HG02678 (cell line): ENCODE results near the gene ERGIC1.
A peak's percentile ranks its signal among the peaks of the same experiment; 100 is the strongest.

Experiments used
- ATAC-seq: cut with Tn5 transposase; IDR thresholded peaks from one replicate; pipeline ENCODE4 v1.9.1; 2021; ENCODE audit warnings: mild to moderate bottlenecking, moderate library complexity; ENCODE audit not compliant: unreplicated experiment

ERGIC1 gene

DNA sequence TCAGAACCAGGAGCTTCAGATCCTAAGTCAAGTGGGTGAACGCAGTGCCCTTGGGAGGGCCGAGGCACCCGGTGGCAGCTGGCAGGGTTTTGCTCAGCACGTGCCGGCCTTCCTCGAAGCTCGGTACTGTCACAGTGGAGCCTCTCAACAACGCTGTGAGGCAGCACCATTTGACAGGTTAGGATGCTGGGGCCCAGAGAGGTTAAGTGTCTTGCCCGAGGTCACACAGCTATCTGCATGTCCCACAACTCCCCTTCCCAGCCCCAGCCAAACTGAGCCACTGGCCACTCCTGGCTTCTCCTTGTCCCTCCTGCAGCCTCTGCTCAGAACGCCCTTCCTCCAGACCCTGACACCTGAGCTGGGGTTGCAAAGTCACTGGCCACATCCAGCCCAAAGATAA, 81.5 kb downstream of the ERGIC1 start:
- no peak for ATAC-seq

DNA sequence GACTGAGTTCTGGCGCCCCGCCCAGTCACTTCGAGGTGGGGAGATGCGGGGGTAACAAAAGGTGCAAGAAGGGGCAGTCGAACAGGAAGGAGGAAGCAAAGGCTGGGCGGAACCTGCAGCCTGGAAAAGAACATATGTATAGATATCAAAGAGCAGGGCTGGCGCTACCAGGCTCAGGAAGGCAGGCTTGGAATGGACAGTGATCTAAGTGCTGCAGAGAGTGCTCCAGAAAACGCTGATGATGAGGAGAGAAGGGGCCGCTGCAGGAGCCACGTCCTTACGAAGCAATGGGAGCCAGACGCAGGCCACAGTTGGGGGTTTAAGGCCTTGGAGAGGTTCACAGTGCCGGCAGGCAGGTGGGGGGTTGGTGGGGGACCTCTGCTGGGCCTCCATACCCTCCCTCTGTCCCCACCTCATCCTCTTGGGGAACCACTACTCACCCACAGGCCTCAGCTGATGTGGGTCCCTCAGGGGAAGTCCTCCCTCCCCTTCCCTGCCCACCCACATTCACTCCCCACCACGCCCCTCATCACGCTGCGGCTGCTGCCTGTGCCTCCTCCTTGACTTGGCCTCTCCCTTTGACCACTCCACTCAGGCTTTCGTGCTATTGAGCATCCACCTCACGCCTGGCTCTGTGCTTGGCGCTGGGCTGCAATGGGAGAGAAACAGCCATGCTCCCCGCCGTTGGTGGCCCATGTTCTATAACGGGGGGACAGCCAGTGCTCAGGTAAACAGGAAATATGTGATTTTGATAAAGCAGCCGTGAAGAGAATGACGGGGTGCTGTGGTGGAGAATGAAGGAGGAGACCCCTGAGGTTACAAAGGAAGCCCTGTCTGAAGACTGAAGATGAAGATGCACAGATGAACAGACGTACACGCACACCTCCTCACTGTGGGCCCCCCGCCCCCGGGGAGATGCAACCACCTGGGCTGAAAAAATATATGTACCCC, 84.6 kb downstream of the ERGIC1 start:
- ATAC-seq, result no peak

DNA sequence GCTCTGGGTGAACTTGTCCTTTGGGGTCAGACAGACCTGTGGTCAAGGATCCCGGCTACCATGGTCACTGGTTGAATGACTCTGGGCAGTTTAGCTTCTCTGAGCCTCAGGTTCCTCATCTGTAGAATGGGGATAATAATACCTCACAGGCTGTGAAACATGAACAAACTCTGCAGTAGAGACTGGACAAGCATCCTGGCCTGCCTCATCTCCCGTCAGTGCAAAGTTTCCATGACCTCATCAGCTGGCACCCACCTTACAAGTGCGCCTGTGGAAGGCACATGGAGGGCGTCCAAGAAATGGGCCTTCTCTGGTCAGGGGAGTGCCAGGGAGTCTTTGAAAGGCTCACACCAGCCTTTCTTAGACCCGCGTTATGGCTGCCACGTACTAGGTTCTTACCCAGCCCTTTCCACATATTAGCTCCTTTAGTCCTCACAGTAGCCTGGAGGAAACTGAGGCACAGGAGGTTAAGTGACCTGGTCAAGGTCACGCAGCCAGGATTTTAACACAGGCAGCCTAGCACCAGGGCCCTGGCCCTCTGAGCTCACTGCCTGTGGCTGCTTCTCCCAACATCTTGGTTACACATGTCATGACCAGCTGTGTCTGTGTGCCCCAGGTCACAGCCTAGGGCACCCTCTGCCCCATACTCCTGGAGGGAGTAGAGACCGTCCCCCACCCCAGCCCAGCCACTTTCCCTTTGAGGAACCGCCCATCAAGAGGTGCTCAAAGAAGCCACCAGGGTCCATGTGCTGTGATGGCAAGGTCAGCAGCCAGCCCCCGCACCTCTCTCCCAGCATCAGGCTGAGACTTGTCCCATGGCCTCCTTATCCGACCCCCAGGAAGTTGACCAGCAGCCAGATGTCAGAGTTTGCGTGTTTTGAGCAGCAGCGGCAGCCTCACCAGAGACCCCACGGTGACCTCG, 85.7 kb downstream of the ERGIC1 start:
- no peak for ATAC-seq

DNA sequence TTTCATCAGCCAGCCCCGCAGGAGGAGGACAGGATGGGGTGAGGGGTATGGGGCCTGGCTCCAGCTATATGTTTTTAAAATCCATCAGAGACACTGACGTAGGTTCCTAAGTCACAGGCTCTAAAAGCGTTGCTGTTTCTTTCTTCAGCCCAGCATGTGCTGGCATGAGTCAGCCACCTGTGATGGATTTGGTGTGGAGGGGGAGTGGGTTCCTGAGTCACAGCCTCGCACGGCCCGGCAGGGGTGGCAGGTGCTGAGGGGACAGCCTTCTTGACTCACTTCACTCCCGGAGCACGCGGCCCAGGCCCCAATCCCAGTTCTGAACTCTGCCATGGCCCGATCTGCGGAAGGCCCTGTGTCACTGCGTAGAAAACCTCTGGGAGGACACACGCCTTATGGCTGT, 86.4 kb downstream of the ERGIC1 start:
- ATAC-seq, result no peak

DNA sequence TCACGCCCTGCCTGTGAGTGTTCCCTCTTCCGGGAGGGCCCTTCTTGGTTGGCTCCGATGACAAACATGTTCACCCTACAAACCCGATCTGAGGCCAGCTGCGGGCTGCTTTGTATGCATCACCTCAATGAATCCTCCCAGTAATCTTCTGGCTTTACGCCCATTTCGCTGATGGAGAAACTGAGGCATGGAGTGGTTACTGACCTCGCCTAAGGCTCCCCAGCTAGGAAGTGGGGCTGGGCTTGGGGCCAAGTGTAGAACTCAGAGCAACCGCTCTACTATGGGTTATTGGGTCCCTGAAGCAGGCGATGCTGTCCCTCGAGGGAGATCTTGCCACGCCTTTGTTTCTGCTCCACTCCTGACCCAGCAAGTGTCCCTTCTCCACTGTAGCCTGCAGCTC, 86.9 kb downstream of the ERGIC1 start:
- ATAC-seq, result no peak

DNA sequence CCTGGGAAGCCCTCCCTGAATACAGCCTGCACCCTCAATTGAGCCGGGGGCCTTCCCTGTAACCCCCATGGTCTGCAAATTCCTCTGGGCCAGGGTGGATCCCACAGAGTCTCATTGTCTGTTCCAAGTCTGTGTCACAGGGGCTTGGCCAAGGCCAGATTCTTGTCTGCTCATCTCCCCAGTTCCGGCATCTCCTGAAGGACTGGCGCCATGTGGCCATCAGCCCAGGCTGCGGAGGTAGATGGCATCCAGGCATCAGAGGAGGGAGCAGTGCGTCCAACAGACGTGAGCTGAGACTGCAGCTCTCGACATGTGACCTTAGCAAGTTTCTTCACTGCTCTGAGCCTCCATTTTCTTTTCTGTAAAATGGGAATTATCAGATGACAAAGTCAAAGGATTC, 87.9 kb downstream of the ERGIC1 start:
- ATAC-seq, result no peak

DNA sequence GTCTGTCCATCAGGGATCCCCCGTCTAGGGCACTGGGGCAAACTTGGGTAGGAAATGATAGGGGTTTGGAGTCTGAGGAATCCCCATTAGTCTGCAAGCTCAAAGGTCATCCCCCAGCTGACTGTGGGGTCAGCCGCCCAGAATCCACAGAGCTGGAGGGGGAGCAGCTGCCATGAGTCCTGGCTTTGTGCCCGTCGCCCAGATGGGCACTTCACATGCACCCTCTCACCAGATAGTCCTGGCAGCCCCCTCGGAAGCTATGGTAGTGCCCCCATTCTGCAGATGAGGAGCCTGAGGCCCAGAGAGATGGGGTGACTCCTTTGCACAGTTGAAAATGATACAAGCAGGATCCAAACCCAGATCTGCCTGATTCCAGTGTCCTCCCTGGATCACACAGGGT, 89.5 kb downstream of the ERGIC1 start:
- ATAC-seq, result no peak

DNA sequence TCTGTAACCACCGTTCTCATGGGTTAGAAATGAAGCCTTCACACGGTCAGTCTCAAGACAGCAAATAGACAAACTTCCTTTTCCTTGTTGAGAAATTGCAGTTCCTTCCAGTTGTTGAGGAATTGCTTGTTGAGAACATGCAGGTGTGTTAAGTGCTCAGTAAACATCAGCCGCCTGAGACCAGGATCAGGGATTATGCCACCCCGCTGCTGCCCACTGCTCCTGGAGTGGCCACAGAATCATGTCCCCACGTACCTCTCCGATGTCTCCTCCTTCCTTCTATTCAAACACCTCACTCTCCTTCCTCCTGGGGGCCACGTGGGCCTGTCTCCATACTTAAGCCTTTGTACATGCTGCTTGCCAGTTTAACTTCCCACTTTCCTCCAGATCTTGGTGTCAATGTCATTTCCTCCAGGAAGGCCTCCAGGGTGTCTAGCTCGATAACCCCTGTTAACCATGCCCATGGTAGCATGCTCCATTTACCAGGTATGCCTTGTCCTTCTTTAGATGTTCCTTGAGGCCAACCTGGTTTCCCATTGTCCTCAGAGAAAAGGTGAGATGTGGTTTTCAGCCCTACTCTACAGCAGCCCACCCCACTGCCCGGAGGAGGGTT, 91.4 kb downstream of the ERGIC1 start:
- ATAC-seq, result no peak

DNA sequence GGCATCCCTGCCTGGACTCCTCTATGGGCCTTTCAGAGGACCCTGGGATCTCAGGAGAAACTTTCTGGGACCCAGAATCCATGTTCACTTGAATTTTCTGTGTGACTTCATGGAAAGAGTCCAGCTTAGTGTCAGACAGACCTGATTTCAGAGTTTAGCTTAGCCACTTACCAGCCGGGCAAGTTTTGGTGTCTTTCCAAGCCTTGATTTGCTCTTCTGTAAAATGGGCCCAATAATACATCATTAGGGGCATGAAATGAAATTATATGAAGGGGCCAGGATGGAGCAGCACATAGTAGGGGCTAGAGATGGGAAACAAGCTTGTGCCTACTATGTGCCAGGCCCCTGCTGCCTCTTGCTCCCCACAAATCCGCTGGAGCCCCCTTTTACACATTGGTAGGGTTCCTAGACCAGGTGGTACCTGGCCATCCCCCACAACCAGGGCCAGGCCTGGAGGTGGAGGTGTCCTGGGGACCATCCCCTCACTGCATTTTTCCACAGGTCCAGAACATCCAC, 92.0 kb downstream of the ERGIC1 start:
- ATAC-seq, result no peak

DNA sequence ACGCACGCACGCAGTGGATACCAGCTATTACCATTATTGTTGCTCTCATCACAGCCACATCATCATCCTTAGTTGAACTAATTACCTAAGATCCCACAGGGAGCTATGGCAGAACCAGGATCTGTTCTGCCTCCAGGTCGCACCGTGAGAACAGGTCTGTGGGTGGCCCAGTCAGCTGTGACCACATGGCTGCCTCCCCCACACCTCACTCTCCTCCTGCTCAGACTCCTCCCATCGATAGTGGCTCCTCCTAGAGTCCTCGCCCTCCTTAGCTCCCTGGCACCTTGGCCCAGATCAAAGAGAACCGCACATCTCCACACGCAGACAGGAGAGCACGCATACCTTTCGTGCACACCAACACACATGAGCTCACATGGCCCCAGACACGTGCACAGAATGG, 92.7 kb downstream of the ERGIC1 start:
- no peak for ATAC-seq

DNA sequence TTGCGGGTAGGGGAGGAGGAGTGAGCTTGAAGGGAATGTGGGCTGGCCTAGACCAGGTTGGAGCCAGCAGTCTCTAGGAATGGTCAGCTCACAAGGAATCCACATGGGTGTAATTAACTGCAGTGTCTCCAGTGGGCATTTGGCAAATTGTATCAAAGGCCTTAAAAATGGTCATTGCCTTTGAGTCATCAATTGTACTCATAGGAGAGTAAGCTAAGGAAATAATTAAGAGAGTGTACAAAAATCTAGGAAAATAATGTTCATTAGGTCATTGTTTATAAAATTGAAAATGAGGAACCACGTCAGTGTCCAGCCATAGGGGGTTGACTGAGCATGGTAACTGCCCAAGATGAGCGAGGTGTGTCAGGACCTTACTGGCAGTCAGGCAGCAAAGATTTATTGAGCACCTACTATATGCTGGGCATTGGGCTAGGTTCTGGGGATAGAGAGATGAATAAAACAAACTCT, 95.4 kb downstream of the ERGIC1 start:
- no peak for ATAC-seq

DNA sequence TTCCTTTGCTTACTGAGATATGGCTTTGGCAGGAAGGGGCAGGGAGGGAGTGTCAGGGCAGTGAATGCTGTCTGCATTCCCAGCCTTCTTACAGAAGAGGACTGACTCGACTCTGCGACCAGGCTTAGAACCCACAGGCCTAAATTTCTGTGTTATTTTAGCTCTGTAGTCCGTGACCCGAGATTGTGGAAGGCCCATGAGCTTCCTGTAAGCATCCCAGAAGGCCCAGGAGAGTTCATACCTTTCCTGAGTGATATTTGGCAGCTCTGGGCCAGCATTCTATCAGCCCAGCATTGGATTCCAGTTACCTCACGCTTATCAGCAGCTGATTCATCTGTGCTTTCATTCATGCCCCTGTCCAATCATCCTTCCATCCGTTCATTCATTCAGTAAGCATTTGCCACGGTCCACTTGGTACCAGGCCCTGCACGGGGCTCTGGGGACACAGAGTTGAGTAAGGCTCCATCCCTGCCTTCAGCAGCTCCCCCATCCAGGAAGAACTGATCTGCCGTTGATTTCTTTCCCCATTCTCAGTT, 97.0 kb downstream of the ERGIC1 start:
- no peak for ATAC-seq

DNA sequence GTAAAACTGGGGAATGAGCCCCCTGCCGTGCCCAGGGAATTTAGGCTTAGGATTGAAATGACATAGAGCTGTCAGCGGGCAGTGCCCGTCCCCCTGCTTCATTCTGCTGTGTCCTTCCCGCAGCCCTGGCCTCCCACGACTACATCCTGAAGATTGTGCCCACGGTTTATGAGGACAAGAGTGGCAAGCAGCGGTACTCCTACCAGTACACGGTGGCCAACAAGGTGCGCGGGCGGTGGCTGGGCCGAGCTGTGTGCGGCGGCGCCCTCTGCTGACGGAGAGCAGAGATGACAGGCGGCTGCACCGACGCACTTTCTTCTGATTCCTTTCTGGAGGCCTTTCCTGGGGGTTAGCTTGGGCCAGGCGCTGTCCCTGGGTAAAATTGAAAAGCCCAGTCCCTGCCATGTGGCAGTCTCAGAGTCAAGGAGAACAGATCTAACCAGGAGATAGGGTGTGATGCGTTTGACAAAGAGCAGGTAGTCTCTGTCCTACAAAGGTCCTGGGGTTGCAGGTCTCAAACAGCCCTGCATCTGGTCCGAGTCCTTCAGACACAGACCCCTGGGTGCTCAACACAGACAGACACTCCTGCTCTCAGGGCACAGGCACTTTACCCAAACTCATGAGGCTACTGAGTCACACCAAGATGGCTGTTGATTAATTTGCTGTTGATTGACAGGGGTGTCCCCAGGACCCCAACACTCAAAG, 98.4 kb downstream of the ERGIC1 start:
- ATAC-seq, result peak; percentile 74

DNA sequence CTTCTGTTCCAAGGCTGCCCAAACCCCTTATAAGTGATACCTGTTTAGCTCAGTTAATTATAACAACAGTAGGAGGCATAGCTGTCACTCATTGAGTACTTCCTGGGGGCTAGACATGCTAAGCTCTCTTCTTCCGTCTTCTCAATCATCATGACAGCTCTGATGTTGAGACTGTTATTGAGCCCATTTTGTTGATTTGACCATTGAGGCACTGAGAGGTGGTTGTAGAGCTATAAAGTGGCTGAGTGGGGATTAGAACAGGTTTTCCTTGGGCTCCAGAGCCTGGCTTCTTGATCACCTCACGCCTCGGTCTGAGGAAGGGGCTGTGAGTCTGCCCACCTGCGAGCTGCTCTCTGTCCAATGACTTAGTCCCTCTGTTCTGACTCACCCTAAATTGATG, 99.2 kb downstream of the ERGIC1 start:
- ATAC-seq, result no peak

DNA sequence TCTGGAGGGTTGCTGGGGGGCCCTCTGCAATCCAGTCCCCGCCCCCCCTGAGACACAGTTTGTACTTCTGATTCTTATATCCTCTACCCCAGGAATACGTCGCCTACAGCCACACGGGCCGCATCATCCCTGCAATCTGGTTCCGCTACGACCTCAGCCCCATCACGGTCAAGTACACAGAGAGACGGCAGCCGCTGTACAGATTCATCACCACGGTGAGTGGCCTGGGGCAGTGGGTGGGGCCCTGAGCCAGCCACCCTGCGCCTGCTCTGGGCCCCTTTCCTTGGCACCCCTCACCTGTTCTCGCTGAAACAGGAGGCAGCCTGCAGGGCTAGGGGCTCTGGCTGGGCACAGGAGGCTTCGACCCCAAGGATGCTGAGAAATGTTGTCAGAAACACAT, 101.0 kb downstream of the ERGIC1 start:
- ATAC-seq, result no peak

DNA sequence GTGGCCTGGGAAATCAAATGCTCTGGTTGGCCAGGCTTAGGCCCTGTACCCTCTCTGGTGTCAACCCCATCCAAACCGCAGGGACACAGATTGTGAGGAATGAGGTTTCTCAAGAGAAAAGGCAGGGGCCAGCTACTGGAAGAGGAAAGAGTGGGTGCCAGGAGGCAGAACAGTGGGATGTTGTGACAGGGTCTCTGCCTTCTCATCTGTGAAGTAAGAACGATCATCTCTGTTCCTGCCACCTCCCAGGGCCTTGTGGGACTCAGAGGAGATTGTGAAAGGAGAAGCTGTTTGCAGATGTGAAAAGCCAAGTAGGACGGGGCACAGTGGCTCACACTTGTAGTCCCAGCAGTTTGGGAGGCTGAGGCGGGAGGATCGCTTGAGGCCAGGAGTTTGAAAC, 102.3 kb downstream of the ERGIC1 start:
- ATAC-seq, result no peak

DNA sequence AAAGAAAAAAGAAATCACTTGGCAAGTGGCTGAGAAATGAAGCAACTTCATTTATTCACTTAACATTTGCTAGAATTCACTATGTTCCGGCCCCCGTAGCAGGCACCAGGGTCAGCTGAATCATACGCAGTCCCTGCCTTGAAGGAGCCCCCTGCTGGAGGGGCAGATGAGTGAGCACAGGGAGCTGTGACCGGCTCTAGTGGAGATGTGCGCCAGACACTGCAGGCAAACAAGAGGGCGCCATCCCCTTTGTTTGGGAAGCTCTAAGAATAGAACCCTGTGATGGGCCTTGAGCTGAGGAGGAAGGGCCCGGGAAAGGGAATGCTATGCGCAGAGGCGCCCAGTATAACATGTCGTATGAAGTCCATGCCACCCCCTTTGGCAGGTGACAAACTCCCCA, 105.0 kb downstream of the ERGIC1 start:
- no peak for ATAC-seq

DNA sequence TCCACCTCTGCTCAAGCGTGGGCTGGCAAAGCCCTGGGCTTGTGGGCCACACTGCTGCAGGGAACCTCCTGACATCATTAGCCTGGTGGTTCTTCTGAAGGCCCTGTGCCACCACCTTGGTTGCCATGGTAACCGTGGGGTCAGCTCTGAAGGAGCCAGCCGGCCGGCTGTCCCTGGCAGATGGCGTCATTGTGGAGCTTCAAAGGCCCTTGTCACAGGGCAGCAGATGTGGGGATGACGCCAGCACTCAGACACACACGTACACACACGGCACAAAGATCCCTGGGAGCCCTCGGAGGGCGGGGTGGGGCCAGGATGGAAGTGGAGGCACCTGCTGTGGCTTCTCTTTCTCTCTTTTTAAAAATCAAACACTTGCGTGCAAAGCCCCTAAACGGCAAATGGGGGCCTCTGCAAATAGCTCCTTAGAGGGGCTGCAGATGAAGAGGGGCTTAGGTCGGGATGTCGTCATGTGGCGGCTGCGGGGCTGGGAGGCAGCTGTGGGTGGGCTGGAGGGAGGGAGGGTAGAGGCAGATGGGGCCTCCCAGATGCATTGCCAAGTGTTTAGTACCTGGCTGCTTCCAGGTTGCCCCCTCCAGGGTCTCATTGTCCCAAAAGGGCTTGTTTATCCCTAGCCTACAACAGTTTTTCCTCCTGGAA, 105.7 kb downstream of the ERGIC1 start:
- ATAC-seq, result no peak

DNA sequence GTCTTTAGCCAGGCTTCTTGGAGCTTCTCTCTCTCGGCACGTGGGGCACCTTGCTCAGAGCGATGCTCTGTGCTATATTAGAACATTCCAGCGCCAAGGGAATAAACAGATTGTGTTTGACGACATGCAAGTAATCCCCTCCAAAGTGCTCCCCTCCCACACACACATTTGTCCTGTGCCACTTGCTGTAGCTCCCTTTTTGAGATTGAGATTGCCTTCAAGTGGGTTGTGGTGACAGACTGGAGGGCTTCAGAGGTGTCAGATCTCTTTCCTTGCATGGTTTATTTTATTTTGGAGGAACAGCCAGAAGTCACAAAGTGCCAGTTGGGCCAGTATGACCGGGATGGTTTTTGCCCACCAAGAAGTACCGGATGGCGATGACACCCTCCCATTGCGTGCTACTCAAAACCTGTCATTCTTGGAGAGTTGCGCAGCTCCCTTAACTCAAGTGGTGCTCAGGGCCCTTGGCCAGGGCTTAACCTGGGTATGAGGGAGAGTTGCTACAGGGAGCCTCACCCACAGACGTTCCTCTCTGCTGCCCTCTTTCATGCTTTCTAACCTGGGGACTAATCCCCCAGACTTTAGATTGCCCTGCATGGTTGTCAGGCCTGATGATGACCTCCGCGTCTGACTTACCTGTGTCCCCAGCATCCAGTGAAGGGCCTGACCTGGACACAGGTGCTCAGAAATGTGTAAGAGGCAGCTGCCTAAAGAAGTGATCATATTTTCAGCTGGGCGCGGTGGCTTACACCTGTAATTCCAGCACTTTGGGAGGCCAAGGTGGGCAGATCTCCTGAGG, 106.4 kb downstream of the ERGIC1 start:
- ATAC-seq, result no peak
